Right atrium auricular region (tissue), 2 donors: ENCODE measurements around the gene ZNF165. TPM values are rescaled to one million over a fixed set of nuclear protein-coding genes. Genes with fewer than 3 reads are reported as not detected.
"Not testable (repeated sequence)": the region's sequence is repeated elsewhere in the genome, so short reads cannot be mapped to it uniquely, and the experiment has no call there.

Experiments used
- DNase-seq: peaks from one replicate; pipeline ENCODE4 v3.0.0-alpha.2; 2019; ENCODE audit warnings: low spot score
- H3K27ac ChIP-seq, 2 donors: fragments of 200-600 bp; sonication (generic); 1 replicate in 1 of 2; 2 replicates in 1 of 2; pipeline ENCODE4 v1.5.1; 2016 to 2019
- H3K27me3 ChIP-seq, 2 donors: fragments of 200-600 bp; sonication (generic); one replicate each; pipeline versions ENCODE4 v1.5.1 to v1.6.0; 2017 to 2019
- H3K36me3 ChIP-seq: fragments of 200-600 bp; sonication (generic); one replicate; pipeline ENCODE4 v1.5.1; 2016
- H3K4me1 ChIP-seq, 2 donors: fragments of 200-600 bp; sonication (generic); one replicate each; pipeline versions ENCODE4 v1.5.1 to v1.6.0; 2017 to 2019
- H3K4me3 ChIP-seq, 2 donors: fragments of 200-600 bp; sonication (generic); 1 replicate in 1 of 2; 2 replicates in 1 of 2; pipeline ENCODE4 v1.5.1; 2017 to 2019; ENCODE audit warnings: mild to moderate bottlenecking in 1 of 2, moderate library complexity in 1 of 2
- H3K9me3 ChIP-seq, 2 donors: fragments of 200-600 bp; sonication (generic); one replicate each; pipeline ENCODE4 v1.5.1; 2019
- total RNA-seq, 2 donors: library from RNA; depleted of rRNA; stranded (reverse); fragments of >200 nt; gene quantifications; one replicate each; pipeline ENCODE4 v1.1.0, GENCODE V29; 2016
- TF ChIP-seq, protein P1 (sequence below), 2 donors: fragments of 200-600 bp; sonication (generic); IDR thresholded peaks; one replicate each; pipeline ENCODE4 v1.5.1; 2019; ENCODE audit warnings: antibody characterized with exemption in 2 of 2

ZNF165 gene
- total RNA-seq: 1 to 10 TPM in 1 of 2 donors, under 1 TPM in 1; 0.47 to 1.1 TPM

DNA sequence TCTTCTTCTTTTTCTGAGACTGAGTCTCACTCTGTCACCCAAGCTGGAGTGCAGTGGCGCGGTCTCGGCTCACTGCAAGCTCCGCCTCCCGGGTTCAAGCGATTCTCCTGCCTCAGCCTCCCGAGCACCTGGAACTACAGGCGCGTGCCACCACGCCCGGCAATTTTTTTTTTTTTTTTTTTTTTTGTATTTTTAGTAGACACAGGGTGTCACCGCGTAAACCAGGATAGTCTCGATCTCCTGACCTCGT, at the start of gene ZNF165:
Gene ZNF165, plus strand, starts transcription at position 188 of the 250 bp plus-strand sequence. CDS start 4,913 bp downstream, outside the sequence.
- peaks cover 0 to 13% of the 10 kb centered on the region in 2 donors for H3K4me1 ChIP-seq
- not testable (repeated sequence) for H3K36me3 ChIP-seq, DNase-seq, H3K27me3 ChIP-seq, H3K9me3 ChIP-seq
- peak within 1 kb of the TSS; percentile 85 to 88 for H3K27ac ChIP-seq
- H3K4me3 ChIP-seq: peak within 1 kb of the TSS; percentile 70 to 76

DNA sequence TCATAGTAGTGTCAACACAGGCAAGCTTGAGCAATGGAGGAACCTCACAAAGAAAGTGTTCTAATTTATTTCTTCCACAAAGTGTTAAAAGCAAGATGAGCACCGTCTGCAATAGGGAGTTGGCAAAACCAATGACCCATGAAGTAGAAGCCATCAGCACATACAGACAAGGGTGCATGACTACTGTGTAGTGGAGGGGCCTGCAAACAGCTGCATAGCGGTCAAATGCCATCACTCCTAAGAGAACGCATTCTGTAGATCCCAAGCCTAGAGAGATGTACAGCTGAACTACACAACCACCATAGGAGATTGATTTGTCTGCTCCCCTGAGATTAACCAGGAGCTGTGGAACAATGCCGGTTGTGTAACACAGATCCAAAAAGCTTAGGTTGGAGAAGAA, 26.8 kb upstream of the ZNF165 start:
- Histone ChIP-seq H3K27me3 (no peaks in the 10 kb centered on the region), H3K27ac (no peak overlapping the region), H3K9me3 (no peaks in the 10 kb centered on the region), H3K36me3 (no peaks in the 10 kb centered on the region), H3K4me1 (no peaks in the 10 kb centered on the region), H3K4me3 (no peak overlapping the region)
- TF ChIP-seq, protein P1, sequence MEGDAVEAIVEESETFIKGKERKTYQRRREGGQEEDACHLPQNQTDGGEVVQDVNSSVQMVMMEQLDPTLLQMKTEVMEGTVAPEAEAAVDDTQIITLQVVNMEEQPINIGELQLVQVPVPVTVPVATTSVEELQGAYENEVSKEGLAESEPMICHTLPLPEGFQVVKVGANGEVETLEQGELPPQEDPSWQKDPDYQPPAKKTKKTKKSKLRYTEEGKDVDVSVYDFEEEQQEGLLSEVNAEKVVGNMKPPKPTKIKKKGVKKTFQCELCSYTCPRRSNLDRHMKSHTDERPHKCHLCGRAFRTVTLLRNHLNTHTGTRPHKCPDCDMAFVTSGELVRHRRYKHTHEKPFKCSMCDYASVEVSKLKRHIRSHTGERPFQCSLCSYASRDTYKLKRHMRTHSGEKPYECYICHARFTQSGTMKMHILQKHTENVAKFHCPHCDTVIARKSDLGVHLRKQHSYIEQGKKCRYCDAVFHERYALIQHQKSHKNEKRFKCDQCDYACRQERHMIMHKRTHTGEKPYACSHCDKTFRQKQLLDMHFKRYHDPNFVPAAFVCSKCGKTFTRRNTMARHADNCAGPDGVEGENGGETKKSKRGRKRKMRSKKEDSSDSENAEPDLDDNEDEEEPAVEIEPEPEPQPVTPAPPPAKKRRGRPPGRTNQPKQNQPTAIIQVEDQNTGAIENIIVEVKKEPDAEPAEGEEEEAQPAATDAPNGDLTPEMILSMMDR (IDR thresholded peaks at IDR 0.05): no peak
- no peak for DNase-seq

DNA sequence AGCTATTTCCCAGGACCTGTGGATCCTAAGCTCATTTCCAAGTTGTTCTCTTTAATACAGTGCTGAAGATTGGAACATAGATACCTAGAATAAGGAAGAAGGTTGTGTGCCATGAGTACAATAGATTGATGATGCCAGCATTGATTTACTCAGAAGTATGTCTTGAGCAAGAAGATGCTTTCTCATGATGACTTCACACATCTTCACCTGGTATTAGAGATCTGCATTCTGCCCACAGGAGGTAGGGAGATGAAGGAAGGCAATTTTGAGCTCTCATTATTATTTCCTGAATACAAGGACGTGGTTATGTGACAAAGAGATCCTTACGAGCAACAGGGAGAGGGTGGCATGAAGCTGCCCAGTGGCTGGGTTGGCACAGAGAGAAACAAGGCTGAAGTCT, 20.0 kb upstream of the ZNF165 start:
- Histone ChIP-seq H3K36me3 (no peaks in the 10 kb centered on the region), H3K27ac (no peak overlapping the region), H3K27me3 (no peaks in the 10 kb centered on the region), H3K4me3 (no peak overlapping the region), H3K9me3 (no peaks in the 10 kb centered on the region), H3K4me1 (no peaks in the 10 kb centered on the region)
- TF ChIP-seq, protein P1 (IDR thresholded peaks at IDR 0.05): no peak
- DNase-seq: no peak

- H3K27me3 ChIP-seq: no peaks in the 10 kb centered on the region
- no peak for DNase-seq
- TF ChIP-seq, protein P1 (IDR thresholded peaks at IDR 0.05): no peak
Measured at GRCh38 chr6:28064272-28064671, 16.1 kb upstream of the ZNF165 start.

GRCh38 chr6:28068067-28068466, 12.3 kb upstream of the ZNF165 start:
- no peaks in the 10 kb centered on the region for H3K36me3 ChIP-seq
- DNase-seq: no peak
- H3K4me3 ChIP-seq: no peak overlapping the region
- TF ChIP-seq, protein P1 (IDR thresholded peaks at IDR 0.05): no peak
- no peaks in the 10 kb centered on the region for H3K9me3 ChIP-seq
- no peaks in the 10 kb centered on the region for H3K4me1 ChIP-seq
- H3K27ac ChIP-seq: no peak overlapping the region
- H3K27me3 ChIP-seq: no peaks in the 10 kb centered on the region

More at GRCh38 chr6:28064272-28064671, 16.1 kb upstream of the ZNF165 start:
- H3K27ac ChIP-seq: no peak overlapping the region
- no peaks in the 10 kb centered on the region for H3K36me3 ChIP-seq
- no peaks in the 10 kb centered on the region for H3K4me1 ChIP-seq
- no peaks in the 10 kb centered on the region for H3K9me3 ChIP-seq
- no peak overlapping the region for H3K4me3 ChIP-seq

DNA sequence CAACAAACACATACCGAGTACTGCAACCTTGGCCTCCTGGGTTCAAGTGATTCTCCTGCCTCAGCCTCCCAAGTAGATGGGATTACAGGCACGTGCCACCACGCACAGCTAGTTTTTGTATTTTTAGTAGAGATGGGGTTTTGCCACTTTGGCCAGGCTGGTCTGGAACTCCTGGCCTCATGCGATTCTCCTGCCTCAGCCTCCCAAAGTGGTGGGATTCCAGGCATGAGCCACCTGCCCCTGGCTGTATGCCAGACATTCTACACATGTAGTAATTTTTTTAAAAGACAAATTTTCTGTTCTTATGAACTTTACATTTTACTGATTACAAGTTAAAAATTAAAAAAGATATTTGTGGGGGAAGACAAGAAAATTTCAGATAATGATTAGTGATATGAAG, 9.4 kb upstream of the ZNF165 start:
- not testable (repeated sequence) for DNase-seq, H3K27ac ChIP-seq, H3K9me3 ChIP-seq, H3K4me1 ChIP-seq, H3K27me3 ChIP-seq, H3K36me3 ChIP-seq, H3K4me3 ChIP-seq

DNA sequence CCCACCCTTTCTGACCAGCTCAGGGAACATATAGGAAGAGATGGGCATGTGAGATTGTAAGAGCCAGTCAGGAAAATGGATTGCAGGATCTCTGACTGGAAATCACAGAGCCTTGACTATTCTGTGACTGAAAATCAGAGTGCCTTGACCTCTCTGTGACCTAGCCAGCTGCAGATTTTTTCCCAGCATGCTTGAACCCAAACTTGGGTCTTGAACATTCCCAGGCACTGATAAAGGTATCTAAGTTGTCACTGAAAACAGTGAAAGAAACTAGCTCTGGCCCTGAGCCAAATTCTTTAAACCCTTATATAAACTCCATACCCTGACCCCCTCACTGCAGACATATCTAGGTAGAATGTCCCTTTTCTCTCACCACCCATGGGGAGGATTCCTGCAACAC, 2.3 kb upstream of the ZNF165 start:
- H3K36me3 ChIP-seq: no peaks in the 10 kb centered on the region
- peaks cover 0 to 13% of the 10 kb centered on the region in 2 donors for H3K4me1 ChIP-seq
- H3K27me3 ChIP-seq: no peaks in the 10 kb centered on the region
- H3K4me3 ChIP-seq: no peak overlapping the region
- TF ChIP-seq, protein P1 (IDR thresholded peaks at IDR 0.05): no peak
- H3K9me3 ChIP-seq: no peaks in the 10 kb centered on the region
- DNase-seq: no peak
- H3K27ac ChIP-seq: no peak overlapping the region
